MG63 (cell line): ENCODE measurements around the gene SHISA5. TPM values are rescaled to one million over a fixed set of nuclear protein-coding genes. Genes with fewer than 3 reads are reported as not detected.

ENCODE experiments used
- DNase-seq: peaks from one replicate; pipeline ENCODE4 v3.0.0-alpha.2; 2020
- H3K27me3 ChIP-seq: fragments of 250-450 bp; sonication (Bioruptor Pico); 2 replicates; pipeline ENCODE4 v1.5.1; 2020; ENCODE audit warnings: mild to moderate bottlenecking, moderate library complexity
- H3K36me3 ChIP-seq: fragments of 250-450 bp; sonication (Bioruptor Pico); 2 replicates; pipeline ENCODE4 v1.5.1; 2020; ENCODE audit warnings: mild to moderate bottlenecking, moderate library complexity
- H3K4me3 ChIP-seq: fragments of 250-450 bp; sonication (Bioruptor Pico); 2 replicates; pipeline ENCODE4 v1.5.1; 2020; ENCODE audit warnings: mild to moderate bottlenecking, moderate library complexity
- H3K9me3 ChIP-seq: fragments of 250-450 bp; sonication (Bioruptor Pico); 2 replicates; pipeline ENCODE4 v1.5.1; 2020; ENCODE audit warnings: mild to moderate bottlenecking, moderate library complexity
- total RNA-seq: library from RNA; depleted of rRNA; stranded (reverse); fragments of >200 nt; shearing (Covaris generic); gene quantifications from 2 replicates; pipeline ENCODE4 v1.2.3, GENCODE V29; 2014; ENCODE audit warnings: low replicate concordance; rRNA removed

Gene SHISA5
- total RNA-seq, 1 experiment from 2014 or later: 113 TPM

GRCh38 chr3:48420561-48420960 lies 83.4 kb downstream of the SHISA5 start:
- no peak for DNase-seq
- H3K9me3 ChIP-seq: no peaks in the 10 kb centered on the region
- H3K4me3 ChIP-seq: no peak overlapping the region
- H3K27me3 ChIP-seq: no peaks in the 10 kb centered on the region
- H3K36me3 ChIP-seq: no peaks in the 10 kb centered on the region

GRCh38 chr3:48419597-48419996 lies 84.4 kb downstream of the SHISA5 start:
- Histone ChIP-seq H3K36me3 (no peaks in the 10 kb centered on the region), H3K9me3 (no peaks in the 10 kb centered on the region), H3K4me3 (no peak overlapping the region), H3K27me3 (no peaks in the 10 kb centered on the region)
- DNase-seq: no peak

GRCh38 chr3:48419149-48419548 lies 84.8 kb downstream of the SHISA5 start:
- no peaks in the 10 kb centered on the region for H3K9me3 ChIP-seq
- DNase-seq: no peak
- H3K36me3 ChIP-seq: no peaks in the 10 kb centered on the region

GRCh38 chr3:48418651-48419050 lies 85.3 kb downstream of the SHISA5 start:
- DNase-seq: no peak
- Histone ChIP-seq H3K36me3 (no peaks in the 10 kb centered on the region), H3K27me3 (no peaks in the 10 kb centered on the region), H3K9me3 (no peaks in the 10 kb centered on the region), H3K4me3 (no peak overlapping the region)

More at GRCh38 chr3:48419149-48419548, 84.8 kb downstream of the SHISA5 start:
- Histone ChIP-seq H3K27me3 (no peaks in the 10 kb centered on the region), H3K4me3 (no peak overlapping the region)

- no peaks in the 10 kb centered on the region for H3K27me3 ChIP-seq
- no peaks in the 10 kb centered on the region for H3K9me3 ChIP-seq
- DNase-seq: no peak
- no peaks in the 10 kb centered on the region for H3K36me3 ChIP-seq
- no peak overlapping the region for H3K4me3 ChIP-seq
Observed at GRCh38 chr3:48418140-48418539, 85.8 kb downstream of the SHISA5 start.

Other genes with a start within 250 kb of the SHISA5 start
- 14.9 and 42.4 TPM in 2 replicates for gene NME6, start 202.8 kb downstream of the SHISA5 start, total RNA-seq
- gene SPINK8, start 170.5 kb downstream of the SHISA5 start, total RNA-seq: not detected in 2 replicates
- gene FBXW12, start 132.0 kb downstream of the SHISA5 start, total RNA-seq: not detected in 2 replicates
- gene PLXNB1, start 74.1 kb downstream of the SHISA5 start, total RNA-seq: 1.6 and 7.0 TPM in 2 replicates
- 26.9 and 28.6 TPM in 2 replicates for gene CCDC51, start 64.1 kb downstream of the SHISA5 start, total RNA-seq
- 316 and 348 TPM in 2 replicates for gene TMA7, start 63.9 kb downstream of the SHISA5 start, total RNA-seq
- 6.8 and 25.3 TPM in 2 replicates for gene ATRIP, start 57.4 kb downstream of the SHISA5 start, total RNA-seq
- gene PFKFB4, start 52.6 kb upstream of the SHISA5 start, total RNA-seq: 0.84 and 3.2 TPM in 2 replicates
- gene UCN2, start 59.6 kb upstream of the SHISA5 start, total RNA-seq: 1.1 TPM in 1 of 2 replicates, not detected in the other
- 1.3 and 12.2 TPM in 2 replicates for gene COL7A1, start 91.2 kb upstream of the SHISA5 start, total RNA-seq
- gene UQCRC1, start 105.5 kb upstream of the SHISA5 start, total RNA-seq: 199 and 243 TPM in 2 replicates
- not detected in 2 replicates for gene TMEM89, start 117.6 kb upstream of the SHISA5 start, total RNA-seq
- gene SLC26A6, start 131.3 kb upstream of the SHISA5 start, total RNA-seq: 4.4 and 9.7 TPM in 2 replicates
- 0.05 and 0.16 TPM in 2 replicates for gene CELSR3, start 158.7 kb upstream of the SHISA5 start, total RNA-seq
- gene NCKIPSD, start 181.7 kb upstream of the SHISA5 start, total RNA-seq: 2.0 and 4.8 TPM in 2 replicates
- 14.6 and 15.9 TPM in 2 replicates for gene IP6K2, start 213.0 kb upstream of the SHISA5 start, total RNA-seq